ENCODE data around the gene NUDT6.

GRCh38 chr4:122903766-122904288 lies 18.6 kb downstream of the NUDT6 start:
- TF ChIP-seq CTCF (IDR thresholded peaks at IDR 0.05 in 8 of 11, conservative IDR thresholded peaks at IDR 0.05 in 3 of 11) = no peak
- no peak for TF ChIP-seq POLR2A (IDR thresholded peaks at IDR 0.05)
